KMS-11 (cell line): ENCODE data around the gene CACNA2D3.

Experiments used
- H2AFZ ChIP-seq: fragments of 200-600 bp; sonication (generic); 2 replicates; pipeline ENCODE4 v1.6.1; 2016; ENCODE audit warnings: antibody characterized with exemption, mixed run types, low read depth
- H3K27ac ChIP-seq: fragments of 200-600 bp; sonication (generic); 2 replicates; pipeline ENCODE4 v1.6.1; 2016; ENCODE audit warnings: mild to moderate bottlenecking, mixed run types
- H3K27me3 ChIP-seq: fragments of 200-600 bp; sonication (generic); 2 replicates; pipeline ENCODE4 v1.6.1; 2017; ENCODE audit warnings: mild to moderate bottlenecking, low read depth, mixed run types, moderate library complexity; ENCODE audit not compliant: insufficient read depth
- H3K36me3 ChIP-seq: fragments of 200-600 bp; sonication (generic); 2 replicates; pipeline ENCODE4 v1.6.1; 2017; ENCODE audit warnings: mild to moderate bottlenecking, mixed run types; ENCODE audit not compliant: insufficient read depth
- H3K4me1 ChIP-seq: fragments of 200-600 bp; sonication (generic); 2 replicates; pipeline ENCODE4 v1.6.1; 2016; ENCODE audit warnings: mild to moderate bottlenecking, low read depth, mixed run types; ENCODE audit not compliant: poor library complexity, severe bottlenecking
- H3K4me2 ChIP-seq: fragments of 200-600 bp; sonication (generic); 2 replicates; pipeline ENCODE4 v1.7.0; 2016; ENCODE audit warnings: mild to moderate bottlenecking, mixed run types
- H3K4me3 ChIP-seq: fragments of 200-600 bp; sonication (generic); IDR thresholded peaks from 2 replicates; pipeline ENCODE4 v1.6.1; 2017; ENCODE audit warnings: low read depth, low read length, mixed read lengths; ENCODE audit not compliant: insufficient read depth
- H3K79me2 ChIP-seq: fragments of 200-600 bp; sonication (generic); 2 replicates; pipeline ENCODE4 v1.6.1; 2016; ENCODE audit warnings: low read depth, mixed run types; ENCODE audit not compliant: insufficient read depth
- H3K9ac ChIP-seq: fragments of 200-600 bp; sonication (generic); 2 replicates; pipeline ENCODE4 v1.6.1; 2016; ENCODE audit warnings: mild to moderate bottlenecking, mixed run types
- H4K20me1 ChIP-seq: fragments of 200-600 bp; sonication (generic); 2 replicates; pipeline ENCODE4 v1.6.1; 2016; ENCODE audit warnings: mild to moderate bottlenecking, mixed run types; ENCODE audit not compliant: insufficient read depth
- TF ChIP-seq, protein P1 (sequence below): fragments of 200-600 bp; sonication (generic); conservative IDR thresholded peaks from 2 replicates; pipeline ENCODE4 v1.6.1; 2017; ENCODE audit warnings: low read depth, mild to moderate bottlenecking, antibody characterized with exemption, low read length, moderate library complexity, mixed read lengths

Gene CACNA2D3

DNA sequence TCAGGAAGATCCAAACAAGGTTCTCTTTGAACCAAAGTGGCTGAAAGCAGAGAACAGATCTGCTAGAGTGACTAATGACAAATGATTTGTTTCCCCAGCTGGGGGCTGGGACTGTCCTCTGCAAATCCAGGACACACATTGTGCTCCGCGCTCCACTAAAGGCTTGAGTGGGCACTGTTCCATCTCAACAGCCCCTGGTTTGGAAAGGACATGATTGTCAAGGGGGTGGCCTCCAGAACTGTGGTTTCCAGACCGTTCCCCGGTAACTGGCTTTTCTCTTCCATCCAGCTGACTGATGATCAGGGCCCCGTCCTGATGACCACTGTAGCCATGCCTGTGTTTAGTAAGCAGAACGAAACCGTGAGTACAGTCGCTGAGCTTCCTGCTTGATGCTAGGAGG, 714.5 kb downstream of the CACNA2D3 start:
- H3K36me3 ChIP-seq = no peaks in the 10 kb centered on the region
- H2AFZ ChIP-seq = no peak overlapping the region
- no peak overlapping the region for H3K27ac ChIP-seq
- H3K4me3 ChIP-seq = no peak overlapping the region
- no peaks in the 10 kb centered on the region for H3K79me2 ChIP-seq
- no peaks in the 10 kb centered on the region for H3K27me3 ChIP-seq
- TF ChIP-seq, protein P1, sequence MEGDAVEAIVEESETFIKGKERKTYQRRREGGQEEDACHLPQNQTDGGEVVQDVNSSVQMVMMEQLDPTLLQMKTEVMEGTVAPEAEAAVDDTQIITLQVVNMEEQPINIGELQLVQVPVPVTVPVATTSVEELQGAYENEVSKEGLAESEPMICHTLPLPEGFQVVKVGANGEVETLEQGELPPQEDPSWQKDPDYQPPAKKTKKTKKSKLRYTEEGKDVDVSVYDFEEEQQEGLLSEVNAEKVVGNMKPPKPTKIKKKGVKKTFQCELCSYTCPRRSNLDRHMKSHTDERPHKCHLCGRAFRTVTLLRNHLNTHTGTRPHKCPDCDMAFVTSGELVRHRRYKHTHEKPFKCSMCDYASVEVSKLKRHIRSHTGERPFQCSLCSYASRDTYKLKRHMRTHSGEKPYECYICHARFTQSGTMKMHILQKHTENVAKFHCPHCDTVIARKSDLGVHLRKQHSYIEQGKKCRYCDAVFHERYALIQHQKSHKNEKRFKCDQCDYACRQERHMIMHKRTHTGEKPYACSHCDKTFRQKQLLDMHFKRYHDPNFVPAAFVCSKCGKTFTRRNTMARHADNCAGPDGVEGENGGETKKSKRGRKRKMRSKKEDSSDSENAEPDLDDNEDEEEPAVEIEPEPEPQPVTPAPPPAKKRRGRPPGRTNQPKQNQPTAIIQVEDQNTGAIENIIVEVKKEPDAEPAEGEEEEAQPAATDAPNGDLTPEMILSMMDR = no peak
- H4K20me1 ChIP-seq = no peaks in the 10 kb centered on the region
- no peaks in the 10 kb centered on the region for H3K4me1 ChIP-seq
- H3K9ac ChIP-seq = no peak overlapping the region
- no peak overlapping the region for H3K4me2 ChIP-seq

DNA sequence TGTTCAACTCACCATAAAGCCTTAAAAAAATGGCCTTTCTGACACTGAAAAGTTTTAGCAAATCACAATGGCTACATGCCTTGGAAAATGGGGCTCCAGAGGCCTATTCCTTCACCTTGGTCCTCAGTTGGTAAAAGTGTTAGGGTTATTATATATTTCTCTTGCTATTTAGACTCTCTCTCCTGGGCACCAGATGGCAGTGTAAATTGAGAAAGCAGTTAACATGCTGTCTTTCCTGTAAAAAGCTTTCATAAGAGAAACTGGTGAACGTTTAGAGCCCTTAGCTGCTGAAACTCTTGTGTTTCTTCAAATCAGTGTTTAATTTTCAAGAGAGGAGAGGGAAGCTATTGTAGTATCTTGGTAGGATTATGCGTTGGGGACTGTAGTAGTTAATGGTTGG, 715.6 kb downstream of the CACNA2D3 start:
- Histone ChIP-seq H3K27ac (no peak overlapping the region), H3K4me2 (no peak overlapping the region), H2AFZ (no peak overlapping the region), H4K20me1 (no peaks in the 10 kb centered on the region), H3K36me3 (no peaks in the 10 kb centered on the region), H3K4me3 (no peak overlapping the region), H3K27me3 (no peaks in the 10 kb centered on the region), H3K79me2 (no peaks in the 10 kb centered on the region), H3K9ac (no peak overlapping the region), H3K4me1 (no peaks in the 10 kb centered on the region)
- TF ChIP-seq, protein P1 = no peak

DNA sequence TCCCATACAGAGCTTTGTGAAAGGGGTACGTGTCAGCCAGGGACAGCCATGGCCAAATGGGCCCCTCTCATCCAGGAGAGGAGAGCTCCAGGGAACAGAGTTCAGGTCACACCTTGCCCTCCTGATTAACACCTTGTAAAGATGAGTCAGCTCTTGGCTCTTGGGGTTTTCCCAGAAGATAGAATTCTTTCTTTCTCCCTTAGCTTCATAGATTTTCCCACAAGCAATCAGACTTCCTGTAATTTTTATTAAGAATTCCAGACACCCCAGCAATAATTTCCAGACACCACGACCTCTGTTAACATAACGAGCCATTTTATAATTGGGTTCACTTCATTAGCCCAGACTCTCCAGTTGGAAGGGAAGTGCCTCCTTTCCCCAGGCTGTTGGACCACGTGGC, 719.1 kb downstream of the CACNA2D3 start:
- Histone ChIP-seq H3K4me1 (no peaks in the 10 kb centered on the region), H3K36me3 (no peaks in the 10 kb centered on the region), H2AFZ (no peak overlapping the region), H3K27me3 (no peaks in the 10 kb centered on the region), H3K4me2 (no peak overlapping the region), H3K9ac (no peak overlapping the region), H3K79me2 (no peaks in the 10 kb centered on the region), H3K27ac (no peak overlapping the region), H4K20me1 (no peaks in the 10 kb centered on the region), H3K4me3 (no peak overlapping the region)
- TF ChIP-seq, protein P1 = no peak

DNA sequence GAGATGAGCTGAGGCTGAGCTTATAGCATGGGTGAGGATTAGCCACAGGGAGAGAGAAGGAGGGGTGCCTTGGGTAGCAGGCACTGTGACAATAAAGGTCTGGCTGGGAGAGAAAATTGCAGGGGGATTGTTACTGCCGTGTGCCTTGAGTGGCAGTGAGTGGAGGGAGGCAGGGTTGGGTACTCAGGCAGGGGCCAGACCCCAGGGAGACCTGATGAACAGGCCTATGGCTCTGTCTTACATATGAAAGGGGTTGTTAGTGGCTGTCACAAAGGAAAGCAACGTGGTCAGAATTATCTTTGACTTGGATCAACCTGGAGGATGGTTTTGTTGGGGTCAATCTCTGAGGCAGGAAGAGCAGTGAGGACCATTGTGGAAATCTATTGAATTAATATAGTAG, 721.0 kb downstream of the CACNA2D3 start:
- Histone ChIP-seq H3K4me3 (no peak overlapping the region), H3K79me2 (no peaks in the 10 kb centered on the region), H3K4me2 (no peak overlapping the region)

More for the DNA sequence above, 721.0 kb downstream of the CACNA2D3 start:
- no peaks in the 10 kb centered on the region for H3K36me3 ChIP-seq
- no peak overlapping the region for H3K9ac ChIP-seq
- TF ChIP-seq, protein P1 = no peak
- no peaks in the 10 kb centered on the region for H3K27me3 ChIP-seq
- no peaks in the 10 kb centered on the region for H3K4me1 ChIP-seq
- no peak overlapping the region for H2AFZ ChIP-seq
- no peak overlapping the region for H3K27ac ChIP-seq
- H4K20me1 ChIP-seq = no peaks in the 10 kb centered on the region
